Measurements from ENCODE around the gene EXOC6.
"Not testable (repeated sequence)": the region's sequence is repeated elsewhere in the genome, so short reads cannot be mapped to it uniquely, and the experiment has no call there.

The EXOC6 gene

GRCh38 chr10:93085272-93085859 lies 237.0 kb downstream of the EXOC6 start:
- no peak for DNase-seq

GRCh38 chr10:93086289-93086688 lies 238.0 kb downstream of the EXOC6 start:
- DNase-seq = no peak

GRCh38 chr10:93087846-93088245 lies 239.5 kb downstream of the EXOC6 start:
- no peak for DNase-seq

GRCh38 chr10:93088466-93088865 lies 240.1 kb downstream of the EXOC6 start:
- DNase-seq = no peak

GRCh38 chr10:93090619-93091018 lies 242.3 kb downstream of the EXOC6 start:
- no peak for DNase-seq

GRCh38 chr10:93091960-93092359 lies 243.6 kb downstream of the EXOC6 start:
- no peak for DNase-seq

- no peak for DNase-seq
Observed at GRCh38 chr10:93095225-93095624, 246.9 kb downstream of the EXOC6 start.

- no peak for DNase-seq
Observed at GRCh38 chr10:93096901-93097300, 248.6 kb downstream of the EXOC6 start.

- DNase-seq = no peak
Observed at GRCh38 chr10:93097386-93097785, 249.1 kb downstream of the EXOC6 start.

GRCh38 chr10:93098816-93099215 lies 250.5 kb downstream of the EXOC6 start:
- no peak for DNase-seq

- DNase-seq = no peak
Observed at GRCh38 chr10:93099670-93100069, 251.3 kb downstream of the EXOC6 start.

- DNase-seq = not testable (repeated sequence)
Observed at GRCh38 chr10:93101148-93101547, 252.8 kb downstream of the EXOC6 start.

- no peak for DNase-seq
Observed at GRCh38 chr10:93103953-93104352, 255.6 kb downstream of the EXOC6 start.

- no peak for DNase-seq
Observed at GRCh38 chr10:93106631-93107072, 258.3 kb downstream of the EXOC6 start.
